ENCODE data around the gene SLC12A7. TPM values are rescaled to one million over a fixed set of nuclear protein-coding genes. Genes with fewer than 3 reads are reported as not detected.
"Not testable (repeated sequence)": the region's sequence is repeated elsewhere in the genome, so short reads cannot be mapped to it uniquely, and the experiment has no call there.

The SLC12A7 gene
- total RNA-seq, 6 experiments from 2014 or later = 0.07 to 0.09 (median 0.09) TPM; not detected in 3

- Mint-ChIP-seq H3K36me3 (ENCODE audit: low read depth) (no peaks in the 10 kb centered on the region), H3K4me3 (no peak overlapping the region), H3K27ac (no peak overlapping the region), H3K27me3 (ENCODE audit: insufficient read depth) (peaks cover 8% of the 10 kb centered on the region), H3K4me1 (ENCODE audit: low read depth) (no peaks in the 10 kb centered on the region), H3K9me3 (peaks cover 4% of the 10 kb centered on the region; the same call in 1 of the 2 replicates)
- TF ChIP-seq CTCF (IDR thresholded peaks at IDR 0.05) = no peak
- DNase-seq = no peak
Measured at GRCh38 chr5:1029282-1029944, 82.5 kb downstream of the SLC12A7 start.

GRCh38 chr5:1028481-1029281 is 83.2 kb downstream of the SLC12A7 start:
- no peaks in the 10 kb centered on the region for H3K9me3 Mint-ChIP-seq
- no peak overlapping the region for H3K4me3 Mint-ChIP-seq
- no peaks in the 10 kb centered on the region for H3K4me1 Mint-ChIP-seq (ENCODE audit: low read depth)
- no peaks in the 10 kb centered on the region for H3K36me3 Mint-ChIP-seq (ENCODE audit: low read depth)
- no peak for DNase-seq
- H3K27ac Mint-ChIP-seq = no peak overlapping the region
- TF ChIP-seq CTCF (IDR thresholded peaks at IDR 0.05) = no peak
- peaks cover 8% of the 10 kb centered on the region for H3K27me3 Mint-ChIP-seq (ENCODE audit: insufficient read depth)

- TF ChIP-seq CTCF (IDR thresholded peaks at IDR 0.05) = no peak
- Mint-ChIP-seq H3K36me3 (ENCODE audit: low read depth) (no peaks in the 10 kb centered on the region), H3K27me3 (ENCODE audit: insufficient read depth) (peaks cover 5% of the 10 kb centered on the region), H3K9me3 (no peaks in the 10 kb centered on the region), H3K27ac (no peak overlapping the region), H3K4me3 (no peak overlapping the region), H3K4me1 (ENCODE audit: low read depth) (no peaks in the 10 kb centered on the region)
- no peak for DNase-seq
Measured at GRCh38 chr5:1027631-1028441, 84.0 kb downstream of the SLC12A7 start.

- Mint-ChIP-seq H3K9me3 (no peaks in the 10 kb centered on the region), H3K4me3 (no peak overlapping the region), H3K27ac (no peak overlapping the region), H3K27me3 (ENCODE audit: insufficient read depth) (peaks cover 2% of the 10 kb centered on the region; the same call in 1 of the 2 replicates), H3K36me3 (ENCODE audit: low read depth) (no peaks in the 10 kb centered on the region), H3K4me1 (ENCODE audit: low read depth) (no peaks in the 10 kb centered on the region)
- TF ChIP-seq CTCF (IDR thresholded peaks at IDR 0.05) = no peak
- DNase-seq = no peak
Measured at GRCh38 chr5:1026700-1027621, 84.9 kb downstream of the SLC12A7 start.

- H3K9me3 Mint-ChIP-seq; H3K36me3 Mint-ChIP-seq (ENCODE audit: low read depth); DNase-seq; H3K4me3 Mint-ChIP-seq; H3K4me1 Mint-ChIP-seq (ENCODE audit: low read depth); H3K27ac Mint-ChIP-seq: not testable (repeated sequence)
- peaks cover 21% of the 10 kb centered on the region for H3K27me3 Mint-ChIP-seq (ENCODE audit: insufficient read depth)
Measured at GRCh38 chr5:1021969-1022336, 89.9 kb downstream of the SLC12A7 start.

All from HFFc6 (cell line).